Vagina (tissue), 2 donors: ENCODE data around the gene HSD17B2. TPM values are rescaled to one million over a fixed set of nuclear protein-coding genes. Genes with fewer than 3 reads are reported as not detected.

ENCODE experiments used
- DNase-seq, 2 donors: peaks; one replicate each; pipeline ENCODE4 v3.0.0-alpha.2; 2017; ENCODE audit errors: extremely low spot score in 2 of 2
- H3K27ac ChIP-seq: fragments of 200-600 bp; sonication (generic); one replicate; pipeline ENCODE4 v1.5.1; 2019
- H3K27me3 ChIP-seq: fragments of 200-600 bp; sonication (generic); one replicate; pipeline ENCODE4 v1.5.1; 2019
- H3K36me3 ChIP-seq, 2 donors: fragments of 200-600 bp; sonication (generic); one replicate each; pipeline ENCODE4 v1.5.1; 2017 to 2019
- H3K4me1 ChIP-seq: fragments of 200-600 bp; sonication (generic); one replicate; pipeline ENCODE4 v1.5.1; 2019
- H3K4me3 ChIP-seq, 2 donors: fragments of 200-600 bp; sonication (generic); 1 replicate in 1 of 2; 2 replicates in 1 of 2; pipeline ENCODE4 v1.5.1; 2016 to 2019
- H3K9me3 ChIP-seq: fragments of 200-600 bp; sonication (generic); one replicate; pipeline ENCODE4 v1.5.1; 2019
- CTCF ChIP-seq, 3 experiments: fragments of 450-650 bp in 2 of 3; fragments of 200-600 bp in 1 of 3; sonication (generic) in 1 of 3; IDR thresholded peaks; one replicate each; pipeline ENCODE4 v1.5.1; 2017 to 2019; ENCODE audit warnings: antibody characterized with exemption in 3 of 3, mild to moderate bottlenecking in 2 of 3, moderate library complexity in 2 of 3
- POLR2A ChIP-seq, 2 donors: fragments of 450-650 bp; IDR thresholded peaks; one replicate each; pipeline ENCODE4 v1.6.1; 2017; ENCODE audit warnings: antibody characterized with exemption in 2 of 2, mild to moderate bottlenecking in 2 of 2, moderate library complexity in 2 of 2
- POLR2AphosphoS5 ChIP-seq, 2 donors: sonication (generic); formaldehyde crosslinking; IDR thresholded peaks; one replicate each; pipeline ENCODE4 v1.9.0; 2017; ENCODE audit warnings: antibody characterized with exemption in 2 of 2, mild to moderate bottlenecking in 2 of 2, low read depth in 1 of 2; ENCODE audit not compliant: insufficient read depth in 1 of 2
- intact Hi-C: fragments of 100-400 bp; cut with DNase I; formaldehyde crosslinking; loops from one replicate; pipeline ENCODE4 v1.15.1; 2023
- total RNA-seq: library from RNA; depleted of rRNA; stranded (reverse); fragments of >200 nt; gene quantifications from one replicate; pipeline ENCODE4 v1.2.3, GENCODE V29; 2016

The HSD17B2 gene
- 2.9 TPM for total RNA-seq

GRCh38 chr16:82034981-82035612 lies at the start of gene HSD17B2:
Gene HSD17B2 (plus strand): TSS chr16:82035253. CDS start chr16:82035425, 172 bp downstream.
- no peaks in the 10 kb centered on the region for H3K9me3 ChIP-seq
- H3K27me3 ChIP-seq: no peaks in the 10 kb centered on the region
- DNase-seq: no peak
- no peak within 1 kb of the TSS for H3K27ac ChIP-seq
- intact Hi-C loops: no loop called here
- no peak for TF ChIP-seq POLR2AphosphoS5 (IDR thresholded peaks at IDR 0.05; ENCODE audit: insufficient read depth in 1 of 2, low read depth in 1 of 2)
- TF ChIP-seq CTCF (IDR thresholded peaks at IDR 0.05): no peak
- no peak for TF ChIP-seq POLR2A (IDR thresholded peaks at IDR 0.05)
- no peaks in the 10 kb centered on the region for H3K36me3 ChIP-seq
- H3K4me1 ChIP-seq: peaks cover 7% of the 10 kb centered on the region
- H3K4me3 ChIP-seq: no peak within 1 kb of the TSS

DNA sequence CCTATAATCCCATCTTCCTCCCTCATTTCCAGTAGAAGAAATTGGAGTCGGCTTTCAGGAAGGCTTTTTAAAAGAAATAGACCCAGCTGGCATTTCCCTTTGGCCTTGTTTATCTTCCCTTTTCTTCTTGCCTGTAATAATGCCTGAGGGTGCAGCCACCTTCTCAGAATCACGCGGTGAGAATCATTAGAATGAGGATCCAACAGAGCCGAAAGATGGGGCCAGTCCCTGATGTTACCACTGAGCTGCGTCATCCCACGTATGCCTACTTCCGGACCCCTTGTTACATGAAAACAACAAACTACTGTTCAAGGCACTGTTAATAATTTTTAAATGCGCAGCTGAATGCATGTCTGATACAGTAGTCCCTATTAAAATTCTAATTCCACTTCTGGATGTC lies 47.9 kb upstream of the HSD17B2 start:
- intact Hi-C loops: no loop called here
- Histone ChIP-seq H3K9me3 (no peaks in the 10 kb centered on the region), H3K4me3 (no peak overlapping the region), H3K27ac (no peak overlapping the region), H3K4me1 (no peaks in the 10 kb centered on the region), H3K36me3 (no peaks in the 10 kb centered on the region), H3K27me3 (no peaks in the 10 kb centered on the region)
- TF ChIP-seq POLR2A (IDR thresholded peaks at IDR 0.05) (no peak), CTCF (IDR thresholded peaks at IDR 0.05) (no peak), POLR2AphosphoS5 (IDR thresholded peaks at IDR 0.05; ENCODE audit: insufficient read depth in 1 of 2, low read depth in 1 of 2) (no peak)
- no peak for DNase-seq

DNA sequence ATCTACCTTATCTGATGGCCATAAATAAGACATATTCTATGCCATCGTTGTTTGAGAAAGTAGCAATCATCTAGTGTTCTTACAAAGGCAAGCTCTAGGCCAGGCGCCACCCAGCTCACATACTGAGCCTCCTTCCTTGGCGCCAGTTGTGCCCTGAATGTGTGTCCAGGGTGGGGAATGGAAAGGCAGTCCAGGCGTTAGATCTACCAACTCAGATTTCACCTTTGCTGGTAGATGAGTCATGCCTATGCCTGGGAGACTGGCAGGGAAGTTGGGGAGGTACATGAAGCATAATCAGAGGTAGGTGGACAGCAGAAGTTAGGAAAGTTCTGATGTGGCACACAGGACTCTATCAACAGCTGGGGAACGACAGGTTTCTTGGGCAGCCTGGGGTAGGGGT lies 47.3 kb upstream of the HSD17B2 start:
- Histone ChIP-seq H3K4me3 (no peak overlapping the region), H3K9me3 (no peaks in the 10 kb centered on the region), H3K27ac (no peak overlapping the region), H3K4me1 (no peaks in the 10 kb centered on the region), H3K27me3 (no peaks in the 10 kb centered on the region), H3K36me3 (no peaks in the 10 kb centered on the region)
- DNase-seq: no peak
- no peak for TF ChIP-seq POLR2A (IDR thresholded peaks at IDR 0.05)
- no peak for TF ChIP-seq CTCF (IDR thresholded peaks at IDR 0.05)
- no peak for TF ChIP-seq POLR2AphosphoS5 (IDR thresholded peaks at IDR 0.05; ENCODE audit: insufficient read depth in 1 of 2, low read depth in 1 of 2)
- intact Hi-C loops: no loop called here

- Histone ChIP-seq H3K27me3 (no peaks in the 10 kb centered on the region), H3K27ac (no peak overlapping the region), H3K36me3 (no peaks in the 10 kb centered on the region), H3K4me1 (peaks cover 17% of the 10 kb centered on the region), H3K4me3 (no peak overlapping the region), H3K9me3 (no peaks in the 10 kb centered on the region)
- no peak for DNase-seq
- no peak for TF ChIP-seq POLR2AphosphoS5 (IDR thresholded peaks at IDR 0.05; ENCODE audit: insufficient read depth in 1 of 2, low read depth in 1 of 2)
- intact Hi-C loops: no loop called here
Measured at GRCh38 chr16:81992859-81993258, 42.2 kb upstream of the HSD17B2 start.

- Histone ChIP-seq H3K9me3 (no peaks in the 10 kb centered on the region), H3K4me3 (no peak overlapping the region), H3K4me1 (peaks cover 17% of the 10 kb centered on the region), H3K27me3 (no peaks in the 10 kb centered on the region), H3K36me3 (no peaks in the 10 kb centered on the region), H3K27ac (no peak overlapping the region)
- intact Hi-C loops: no loop called here
- no peak for DNase-seq
- TF ChIP-seq POLR2A (IDR thresholded peaks at IDR 0.05) (no peak), CTCF (IDR thresholded peaks at IDR 0.05) (no peak), POLR2AphosphoS5 (IDR thresholded peaks at IDR 0.05; ENCODE audit: insufficient read depth in 1 of 2, low read depth in 1 of 2) (no peak)
Measured at GRCh38 chr16:81994485-81994884, 40.6 kb upstream of the HSD17B2 start.
